ENCODE measurements around the gene LDLR.

DNA sequence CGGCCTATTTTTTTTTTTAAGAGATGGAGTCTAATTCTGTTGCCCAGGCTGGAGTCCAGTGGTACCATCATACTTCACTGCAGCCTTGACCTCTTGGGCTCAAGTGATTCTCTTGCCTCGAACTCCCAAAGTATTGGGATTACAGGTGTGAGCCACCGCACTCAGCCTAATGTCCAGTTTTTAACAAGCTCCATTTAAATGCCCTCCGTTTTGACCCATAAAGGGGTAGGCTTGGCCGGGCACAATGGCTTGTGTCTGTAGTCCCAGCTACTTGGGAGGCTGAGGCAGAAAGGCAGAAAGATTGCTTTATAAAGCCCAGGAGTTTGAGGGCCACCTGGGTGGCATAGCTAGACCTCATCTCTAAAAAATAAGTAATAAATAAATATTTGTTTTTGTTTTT, 11.8 kb downstream of the LDLR start:
- TF ChIP-seq EZH2 (IDR thresholded peaks at IDR 0.05; ENCODE audit: low read length, missing control alignments): no peak
- TF ChIP-seq, protein P1, sequence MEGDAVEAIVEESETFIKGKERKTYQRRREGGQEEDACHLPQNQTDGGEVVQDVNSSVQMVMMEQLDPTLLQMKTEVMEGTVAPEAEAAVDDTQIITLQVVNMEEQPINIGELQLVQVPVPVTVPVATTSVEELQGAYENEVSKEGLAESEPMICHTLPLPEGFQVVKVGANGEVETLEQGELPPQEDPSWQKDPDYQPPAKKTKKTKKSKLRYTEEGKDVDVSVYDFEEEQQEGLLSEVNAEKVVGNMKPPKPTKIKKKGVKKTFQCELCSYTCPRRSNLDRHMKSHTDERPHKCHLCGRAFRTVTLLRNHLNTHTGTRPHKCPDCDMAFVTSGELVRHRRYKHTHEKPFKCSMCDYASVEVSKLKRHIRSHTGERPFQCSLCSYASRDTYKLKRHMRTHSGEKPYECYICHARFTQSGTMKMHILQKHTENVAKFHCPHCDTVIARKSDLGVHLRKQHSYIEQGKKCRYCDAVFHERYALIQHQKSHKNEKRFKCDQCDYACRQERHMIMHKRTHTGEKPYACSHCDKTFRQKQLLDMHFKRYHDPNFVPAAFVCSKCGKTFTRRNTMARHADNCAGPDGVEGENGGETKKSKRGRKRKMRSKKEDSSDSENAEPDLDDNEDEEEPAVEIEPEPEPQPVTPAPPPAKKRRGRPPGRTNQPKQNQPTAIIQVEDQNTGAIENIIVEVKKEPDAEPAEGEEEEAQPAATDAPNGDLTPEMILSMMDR (conservative IDR thresholded peaks at IDR 0.05 in 1 of 2, IDR thresholded peaks at IDR 0.05 in 1 of 2; ENCODE audit: low read depth in 1 of 2, low read length in 2 of 2): no peak
